GM10847 (cell line): ENCODE measurements around the gene EPHB3.

ENCODE experiments used
- POLR2A ChIP-seq: IDR thresholded peaks from 2 replicates; pipeline ENCODE4 v1.6.1; 2011; ENCODE audit not compliant: insufficient read length; ENCODE audit errors: extremely low read depth

Gene EPHB3

DNA sequence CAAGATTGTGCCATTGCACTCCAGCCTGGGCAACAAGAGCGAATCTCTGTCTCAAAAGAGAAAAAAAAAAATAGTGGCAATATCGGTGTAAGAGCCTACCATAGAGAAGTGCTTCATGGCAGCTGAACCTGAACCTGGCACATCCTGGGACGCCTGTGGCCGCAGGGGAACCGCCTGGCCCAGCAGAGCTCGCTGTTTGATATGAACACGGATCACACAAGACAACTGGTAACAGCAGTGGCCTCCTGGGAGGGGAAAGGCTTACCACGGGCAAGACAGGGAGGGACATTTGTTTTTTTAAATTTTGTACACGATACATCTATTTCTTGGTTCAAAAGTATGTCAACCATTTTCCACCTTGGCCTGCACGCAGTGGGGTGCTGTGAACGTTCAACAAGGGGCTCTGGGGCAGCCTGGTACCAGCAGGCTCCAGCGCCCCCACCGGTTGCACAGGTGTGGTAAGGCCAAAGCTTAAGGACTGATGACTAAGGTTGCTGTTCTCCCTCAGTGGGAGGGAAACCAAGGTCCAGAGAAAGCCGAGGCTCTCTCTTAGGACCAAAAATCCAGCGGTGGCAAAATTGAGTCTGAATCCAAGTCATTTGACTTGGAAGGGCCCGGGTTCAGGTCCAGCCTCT is 21.7 kb upstream of the EPHB3 start:
- TF ChIP-seq POLR2A = no peak

DNA sequence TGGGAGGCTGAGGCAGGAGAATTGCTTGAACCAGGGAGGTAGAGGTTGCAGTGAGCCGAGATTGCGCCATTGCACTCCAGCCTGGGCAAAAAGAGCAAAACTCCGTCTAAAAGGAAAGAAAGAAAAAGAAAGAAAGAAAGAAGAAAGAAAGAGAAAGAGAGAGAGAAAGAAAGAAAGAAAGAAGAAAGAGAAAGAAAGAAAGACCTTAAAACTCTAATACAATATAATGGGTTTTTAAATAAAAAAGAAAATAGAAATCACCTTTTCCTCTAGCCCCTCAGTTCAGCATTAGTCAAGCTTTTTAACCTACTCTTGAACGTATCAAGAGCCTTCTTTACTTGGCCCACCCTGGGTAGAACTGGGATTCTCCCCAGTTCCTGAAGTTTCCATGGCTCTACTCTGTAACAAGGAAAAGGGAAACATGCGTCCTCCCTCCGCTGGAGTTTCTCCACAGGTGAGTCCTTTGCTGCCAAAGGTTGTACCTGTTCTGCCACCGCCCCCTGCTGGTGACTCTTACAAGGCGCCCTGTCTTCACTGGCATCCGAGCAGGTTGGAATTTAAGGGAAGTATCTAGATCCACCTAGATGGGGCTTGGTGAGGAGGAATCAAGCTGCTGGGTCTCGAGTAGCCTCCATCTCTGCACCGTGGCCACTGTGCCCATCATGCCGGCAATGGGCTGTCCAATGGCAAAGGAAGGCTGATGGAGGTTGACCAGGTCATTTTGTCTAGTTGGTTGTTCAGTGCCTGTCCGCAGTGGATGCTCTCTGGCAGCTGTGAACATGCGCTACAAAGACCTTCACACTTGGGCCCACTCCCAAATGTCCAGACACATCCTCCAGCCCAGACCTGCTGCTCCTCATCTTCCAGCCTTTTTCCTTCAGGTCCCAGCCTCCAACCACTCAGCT is 20.6 kb upstream of the EPHB3 start:
- TF ChIP-seq POLR2A = no peak

DNA sequence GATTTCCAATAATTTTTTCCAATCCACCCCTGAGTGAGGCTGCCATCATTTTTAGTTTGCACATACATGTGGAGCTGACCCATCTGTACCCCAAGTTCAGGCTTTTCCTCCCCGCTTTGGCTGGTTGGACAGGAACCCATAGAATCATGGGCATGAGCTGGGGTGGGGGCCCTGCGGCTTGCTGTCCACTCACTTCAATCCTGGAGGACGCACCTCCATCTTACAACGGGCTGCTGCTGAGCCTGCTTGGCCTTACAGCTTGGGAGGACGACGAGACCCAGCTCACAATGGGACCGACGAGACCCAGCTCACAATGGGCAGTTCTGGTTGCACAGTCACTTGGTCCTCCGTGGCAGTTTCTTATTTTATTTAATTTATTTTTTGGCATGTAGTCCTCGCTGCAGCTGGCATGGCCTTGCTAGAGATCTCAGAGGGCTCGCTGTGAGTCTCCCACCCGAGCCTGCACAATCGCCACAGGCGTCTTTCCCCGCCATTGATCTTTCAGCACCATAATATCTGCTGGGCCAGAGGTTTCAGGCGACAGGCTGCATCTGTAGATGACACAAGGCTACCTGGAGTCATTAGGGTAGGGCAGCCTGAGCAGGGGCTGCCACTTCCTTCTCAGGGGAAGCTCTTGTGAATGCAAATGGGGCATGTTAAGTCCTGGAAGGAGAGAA is 19.6 kb upstream of the EPHB3 start:
- no peak for TF ChIP-seq POLR2A

DNA sequence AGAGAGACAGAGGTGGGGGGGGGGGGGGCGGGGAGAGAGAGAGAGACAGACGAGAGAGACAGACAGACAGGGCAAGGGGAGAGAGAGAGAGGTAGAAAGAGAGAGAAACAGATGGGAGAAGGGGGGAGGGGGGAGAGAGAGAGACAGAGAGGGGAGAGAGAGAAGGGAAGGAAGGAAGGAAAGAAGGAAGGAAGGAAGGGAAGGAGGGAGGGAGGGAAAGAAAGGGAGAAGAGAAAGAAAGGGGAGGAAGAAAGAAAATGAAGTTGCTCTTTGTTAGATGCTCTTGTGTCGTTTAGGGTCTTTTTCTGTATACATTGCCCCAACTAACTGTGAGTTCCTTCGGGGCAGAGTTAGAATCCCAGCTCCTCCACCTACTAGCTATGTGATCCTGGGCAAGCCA is 19.0 kb upstream of the EPHB3 start:
- TF ChIP-seq POLR2A = no peak

DNA sequence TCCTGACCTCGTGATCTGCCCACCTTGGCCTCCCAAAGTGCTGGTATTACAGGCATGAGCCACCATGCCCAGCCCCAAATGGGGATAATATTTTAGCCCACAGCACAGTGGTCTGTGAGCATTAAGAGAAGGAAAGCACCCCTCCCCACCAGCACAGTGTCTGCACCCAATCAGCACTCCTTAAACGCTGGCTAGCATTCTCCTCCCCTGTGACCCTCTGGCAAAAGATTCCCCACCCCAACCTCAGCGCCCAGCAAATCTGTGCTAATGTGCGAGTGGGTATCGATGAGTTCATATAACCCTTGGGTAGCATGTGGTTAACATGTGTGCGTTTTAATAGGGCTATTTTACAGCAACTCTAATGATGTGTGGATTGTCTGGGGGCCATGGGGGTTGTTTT is 18.3 kb upstream of the EPHB3 start:
- no peak for TF ChIP-seq POLR2A

DNA sequence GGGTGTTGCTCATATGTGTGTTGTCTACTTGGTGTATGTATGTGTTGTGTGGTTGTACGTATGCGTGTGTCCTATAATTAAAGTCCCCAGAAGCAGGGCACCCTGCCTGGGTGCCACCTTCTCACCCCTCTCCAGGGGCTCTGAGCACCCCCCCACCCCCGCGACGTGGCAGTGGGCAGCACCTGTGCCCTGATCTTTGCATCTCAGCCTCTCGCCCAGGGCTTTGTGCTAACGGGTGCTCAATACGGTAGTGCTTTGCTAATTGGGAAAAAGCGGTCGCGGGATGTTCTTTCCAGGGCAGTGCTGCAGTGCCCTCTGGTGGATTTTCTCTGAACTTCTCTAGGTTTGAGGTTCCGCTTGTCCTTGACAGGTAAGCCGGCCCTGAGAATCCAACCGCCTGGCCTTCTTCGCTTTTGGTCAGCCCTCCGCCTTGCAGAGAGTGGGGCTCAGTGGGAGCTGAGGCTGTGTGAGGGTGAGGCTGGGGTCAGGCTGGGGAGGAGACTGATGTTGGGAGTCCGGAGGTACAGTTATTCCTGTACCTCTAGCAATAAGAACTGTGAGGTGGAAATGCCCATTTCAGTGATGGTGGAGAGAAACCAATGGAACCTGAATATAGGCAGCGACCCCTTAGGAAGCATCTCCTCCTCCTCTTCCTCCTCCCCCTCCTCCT is 17.6 kb upstream of the EPHB3 start:
- no peak for TF ChIP-seq POLR2A

DNA sequence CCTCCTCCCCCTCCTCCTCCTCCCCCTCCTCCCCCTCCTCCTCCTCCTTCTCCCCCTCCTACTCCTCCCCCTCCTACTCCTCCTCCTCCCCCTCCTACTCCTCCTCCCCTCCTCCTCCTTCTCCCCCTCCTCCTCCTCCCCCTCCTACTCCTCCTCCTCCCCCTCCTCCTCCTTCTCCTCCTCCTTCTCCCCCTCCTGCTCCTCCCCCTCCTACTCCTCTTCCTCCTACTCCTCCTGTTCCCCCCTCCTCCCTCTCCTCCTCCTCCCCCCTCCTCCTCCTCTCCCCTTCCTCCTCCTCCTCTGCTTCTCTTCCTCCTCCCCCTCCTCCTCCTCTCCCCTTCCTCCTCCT is 17.1 kb upstream of the EPHB3 start:
- no peak for TF ChIP-seq POLR2A

DNA sequence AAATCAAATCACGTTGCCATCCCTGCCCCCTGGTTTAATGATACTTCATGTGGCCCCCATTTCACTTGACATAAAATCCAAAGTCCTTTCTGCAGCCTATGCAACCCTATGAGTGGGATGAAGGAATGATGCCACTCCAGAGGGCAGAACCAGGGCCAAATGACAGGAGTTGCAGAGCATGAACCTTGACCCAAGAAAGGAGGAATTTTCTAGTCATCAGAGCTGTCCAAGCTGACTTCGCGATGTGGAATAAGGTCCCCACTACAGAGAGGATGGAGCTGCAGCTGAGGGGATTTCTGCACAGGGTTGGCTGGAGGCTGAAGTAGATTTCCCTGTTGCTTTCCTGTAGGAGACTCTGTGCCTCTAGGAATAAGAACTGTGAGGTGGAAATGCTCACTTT is 15.8 kb upstream of the EPHB3 start:
- no peak for TF ChIP-seq POLR2A

DNA sequence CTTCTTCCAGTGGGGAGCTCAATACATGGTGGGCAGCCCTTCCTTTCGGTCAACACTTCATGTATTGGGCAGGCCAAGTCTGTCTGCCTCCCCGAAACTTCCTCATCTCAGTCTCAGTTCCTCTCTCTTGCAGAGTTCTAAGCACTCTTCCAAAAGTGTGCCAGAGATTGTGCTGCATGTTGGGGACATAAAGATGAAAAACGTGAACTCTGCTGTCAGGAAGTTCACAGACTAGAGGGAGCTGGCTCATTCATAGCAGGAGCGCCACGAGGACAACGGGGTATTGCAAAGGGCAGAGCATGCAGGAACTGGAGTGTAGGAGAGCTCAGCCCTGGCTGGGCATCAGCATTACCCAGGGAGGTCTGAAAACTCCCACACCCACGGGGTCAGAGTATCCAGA is 15.3 kb upstream of the EPHB3 start:
- no peak for TF ChIP-seq POLR2A

DNA sequence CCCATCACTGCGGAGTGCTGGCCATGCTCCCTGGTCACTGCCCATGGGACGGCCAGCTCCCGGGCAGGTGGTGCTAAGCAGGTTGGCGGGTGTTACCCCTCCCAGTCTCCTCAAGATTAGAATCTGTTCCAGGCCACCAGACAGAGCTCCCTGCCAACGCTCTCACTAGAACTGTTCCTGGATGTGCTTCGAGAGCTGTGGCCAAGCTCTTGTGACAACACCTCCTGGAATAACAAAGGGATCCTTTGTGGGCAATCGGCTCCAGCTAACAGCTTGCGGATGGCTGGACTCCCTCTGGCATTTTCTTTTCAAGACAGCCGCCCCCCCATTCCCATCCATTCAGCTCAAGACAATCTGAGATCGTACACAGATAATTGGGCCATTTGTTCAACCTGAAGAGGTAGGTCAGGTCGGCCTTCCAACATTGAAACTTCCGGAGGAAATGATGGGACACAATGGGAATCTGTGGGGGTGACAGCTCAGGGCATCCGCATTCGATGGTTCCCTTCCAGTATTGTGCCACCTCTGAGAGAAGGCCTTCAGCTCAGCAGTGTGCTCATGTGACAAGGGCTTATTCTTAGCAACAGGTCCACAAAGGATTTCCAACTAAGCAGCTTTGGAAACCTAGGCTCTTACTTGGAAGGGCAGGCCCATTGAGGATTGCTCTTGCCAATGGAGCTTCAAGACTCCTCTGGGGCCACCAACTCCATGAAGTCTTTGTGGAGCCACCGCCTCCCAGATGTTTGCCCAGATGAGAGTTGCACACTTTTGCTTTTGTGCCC is 11.6 kb upstream of the EPHB3 start:
- TF ChIP-seq POLR2A = no peak

DNA sequence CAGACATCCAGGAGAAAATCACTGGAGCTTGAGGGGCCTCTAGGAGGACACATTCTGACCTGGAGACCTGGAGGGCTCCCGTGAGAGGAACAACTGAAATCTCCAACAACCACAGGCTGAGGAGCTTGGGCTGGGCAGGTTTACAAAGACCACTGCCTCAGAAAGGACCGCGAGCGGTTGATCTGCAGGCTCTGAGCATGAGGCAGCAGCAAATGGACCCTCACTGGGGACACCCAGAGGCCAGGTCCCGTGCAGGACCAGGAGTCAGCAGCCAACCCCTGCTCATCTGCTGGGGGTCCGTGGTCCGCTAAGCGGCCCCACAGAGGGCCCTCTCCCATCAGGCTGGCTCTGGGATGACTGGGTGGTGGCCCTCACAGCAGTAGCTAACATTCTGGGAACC is 10.5 kb upstream of the EPHB3 start:
- no peak for TF ChIP-seq POLR2A

DNA sequence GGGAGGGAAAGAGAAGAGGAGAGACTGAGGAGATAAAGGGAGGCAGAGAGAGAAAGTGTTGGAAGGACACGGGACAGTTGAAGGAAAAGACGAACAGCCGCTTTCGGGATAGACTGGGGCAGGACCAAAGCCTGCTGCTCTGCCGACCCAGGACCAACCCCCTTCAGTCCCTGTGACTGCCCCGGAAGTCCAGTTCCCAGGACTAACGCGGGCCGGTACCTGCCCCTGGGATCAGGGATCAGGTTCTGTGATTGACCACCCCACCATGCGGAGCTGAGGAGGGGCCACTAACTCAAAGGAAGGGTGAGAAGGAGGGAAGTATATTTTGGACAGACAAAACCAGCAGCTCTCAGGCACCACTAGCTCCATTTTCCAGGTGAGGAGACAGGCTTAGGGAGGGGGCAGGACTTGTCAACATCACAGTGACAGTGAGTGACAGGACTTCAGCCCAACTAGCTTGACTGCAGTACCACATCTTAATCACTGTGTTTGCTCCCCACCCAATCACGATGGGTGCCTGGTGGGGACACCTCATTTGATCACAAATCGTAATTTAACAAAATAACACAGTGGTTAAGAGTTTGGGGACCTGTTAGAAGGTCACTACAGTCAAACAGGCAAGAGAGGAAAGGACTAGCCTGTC is 9.8 kb upstream of the EPHB3 start:
- TF ChIP-seq POLR2A = no peak

DNA sequence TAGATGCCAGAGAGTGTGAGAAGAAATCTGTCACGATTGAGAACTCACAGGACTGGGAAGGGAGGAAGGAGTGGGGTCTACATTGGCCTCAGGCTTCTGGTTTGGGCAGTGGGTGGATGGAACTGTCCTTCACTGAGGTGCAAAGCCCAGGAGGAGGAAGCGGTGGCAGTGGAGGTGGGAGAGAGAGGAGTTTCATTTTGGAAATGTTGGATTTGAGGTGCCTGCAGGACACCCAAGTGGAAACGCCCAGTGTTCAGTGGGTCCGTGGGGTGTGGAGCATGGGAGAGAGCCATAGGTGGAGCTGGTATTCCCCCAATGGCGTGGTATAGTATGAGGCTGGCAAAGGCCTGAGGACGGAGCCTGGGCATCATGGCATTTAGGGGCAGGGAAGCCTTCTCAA is 9.3 kb upstream of the EPHB3 start:
- no peak for TF ChIP-seq POLR2A

DNA sequence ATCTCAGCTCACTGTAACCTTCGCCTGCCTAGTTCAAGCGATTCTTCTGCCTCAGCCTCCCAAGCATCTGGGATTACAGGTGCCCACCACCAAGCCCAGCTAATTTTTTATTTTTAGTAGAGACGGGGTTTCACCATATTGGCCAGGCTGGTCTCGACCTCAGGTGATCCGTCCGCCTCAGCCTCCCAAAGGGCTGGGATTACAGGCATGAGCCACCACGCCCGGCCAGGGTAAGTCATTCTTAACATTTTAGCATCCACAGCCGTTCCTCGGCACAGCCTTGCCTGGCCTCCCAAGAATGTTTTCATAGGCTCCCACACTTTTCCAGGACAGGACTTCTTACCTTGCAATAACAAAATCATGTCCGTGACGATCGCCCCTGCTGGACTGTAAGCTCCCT is 8.7 kb upstream of the EPHB3 start:
- TF ChIP-seq POLR2A = no peak
